Stimulated activated CD4-positive, alpha-beta T cell treated with anti-CD3 and anti-CD28 coated beads, Interleukin-2, amount 100 ng/mL, for 48 hours (primary cell): ENCODE measurements around the gene IFIT1B.
"Not testable (repeated sequence)": the region's sequence is repeated elsewhere in the genome, so short reads cannot be mapped to it uniquely, and the experiment has no call there.

Experiments used
- DNase-seq, 2 donors: peaks; one replicate each; pipeline ENCODE4 v3.0.0-alpha.2; 2020

The IFIT1B gene

DNA sequence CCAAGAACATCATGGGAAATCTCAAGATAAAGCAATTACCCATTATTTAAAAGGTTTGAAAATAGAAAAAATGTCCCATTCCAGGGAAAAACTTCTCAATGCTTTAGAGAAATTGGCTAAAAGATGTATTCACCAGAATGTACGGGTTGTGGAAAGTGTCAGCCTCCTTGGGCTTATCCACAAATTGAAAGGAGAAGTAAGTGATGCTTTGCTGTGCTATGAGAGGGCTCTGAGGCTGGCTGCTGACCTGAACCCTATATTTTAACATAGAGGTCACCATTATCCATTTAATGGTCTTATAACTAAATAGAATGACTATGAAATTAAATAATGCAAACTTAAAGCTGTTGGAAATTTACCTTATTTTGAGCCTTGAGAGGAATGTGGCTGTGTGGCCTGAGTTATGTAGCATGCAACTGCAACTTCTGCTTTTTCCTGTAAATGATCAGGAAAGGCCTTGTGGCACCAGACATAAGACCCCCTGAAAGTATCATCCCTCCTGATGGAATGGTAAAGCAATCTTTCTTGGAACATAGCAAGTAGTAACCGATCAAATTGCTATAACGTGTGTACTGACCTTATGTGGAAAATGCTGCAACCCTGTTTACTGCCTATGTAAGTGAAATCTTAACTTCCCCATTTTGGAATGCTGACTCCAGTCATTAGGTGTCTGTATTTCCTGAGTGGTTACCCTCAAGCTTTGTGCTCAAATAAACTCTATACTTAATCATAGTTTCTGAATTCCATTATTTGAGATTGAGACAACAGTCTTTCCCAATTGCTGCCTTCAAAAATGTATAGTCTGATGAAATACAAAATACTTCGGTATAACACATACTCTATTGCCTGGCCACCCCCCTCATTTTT, 6.9 kb downstream of the IFIT1B start:
- DNase-seq: no peak

DNA sequence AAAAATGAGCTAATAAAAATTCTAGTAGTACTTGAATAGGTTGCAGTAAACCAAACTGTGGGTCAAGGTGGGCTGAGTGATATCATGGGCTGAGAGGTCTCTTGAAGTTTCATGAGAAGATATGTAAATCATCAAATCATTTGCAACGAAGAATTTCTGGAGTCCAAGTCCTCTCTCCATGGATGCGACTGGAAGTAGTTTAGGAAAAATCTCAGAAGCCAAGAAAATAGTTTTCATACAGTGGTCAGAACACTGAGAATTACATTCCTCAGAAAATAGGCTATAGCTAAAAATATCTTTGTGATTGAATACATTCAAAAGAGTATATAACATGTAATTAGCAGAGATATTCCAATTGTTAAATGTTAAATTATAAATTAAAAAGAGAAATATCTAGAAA, 10.9 kb downstream of the IFIT1B start:
- no peak for DNase-seq

DNA sequence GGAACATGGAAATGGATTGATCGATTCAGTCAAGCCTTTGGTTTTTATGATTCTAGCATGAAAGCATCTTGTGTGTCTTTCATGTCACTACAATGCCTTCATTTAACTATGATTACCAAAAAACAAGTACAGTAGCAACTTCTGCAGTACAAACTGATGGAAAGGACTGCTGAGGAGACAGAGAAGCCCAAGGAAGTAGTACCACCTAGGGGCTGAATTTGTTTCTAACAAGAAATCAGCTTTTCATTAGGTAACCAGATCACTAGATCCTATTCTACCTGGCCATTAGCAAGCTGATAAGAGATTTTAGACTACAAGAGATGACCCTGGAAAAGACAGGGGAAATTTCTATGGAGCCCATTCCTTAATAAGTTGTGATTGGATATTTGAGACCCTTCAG, 11.4 kb downstream of the IFIT1B start:
- no peak for DNase-seq

DNA sequence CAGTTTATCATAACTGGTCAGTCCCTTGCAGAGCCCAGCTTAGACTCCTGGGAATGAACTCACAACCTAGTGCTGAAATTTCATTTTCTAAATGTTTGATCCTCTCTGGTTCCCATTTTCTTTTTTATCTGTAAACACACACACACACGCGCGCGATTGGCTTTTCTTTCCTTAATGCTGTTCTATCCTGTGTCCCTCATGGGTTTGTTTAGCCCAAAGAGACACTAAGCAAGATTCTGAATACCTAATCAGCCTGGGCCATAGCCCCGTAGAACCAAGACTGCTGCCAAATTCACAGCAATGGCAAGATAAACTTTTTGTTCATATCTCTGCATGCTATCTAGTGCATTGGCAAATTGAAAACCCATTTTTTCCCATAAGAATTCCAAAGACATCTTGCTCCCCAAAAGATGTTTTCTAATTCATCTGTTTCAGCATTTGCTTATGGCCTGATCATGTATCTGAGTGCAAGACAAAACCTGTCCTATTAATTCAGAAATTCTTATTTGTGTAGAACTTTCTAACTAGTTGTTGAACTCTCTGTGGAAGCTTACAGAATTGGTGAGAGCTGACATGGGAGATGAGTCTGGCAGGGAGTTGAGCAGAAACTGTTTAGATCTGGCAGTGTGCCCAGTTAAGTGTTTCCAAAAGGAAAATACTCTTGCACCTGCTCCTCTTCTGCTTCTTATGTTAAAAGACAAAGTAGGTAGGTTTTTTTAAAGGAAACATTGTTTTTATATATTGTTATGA, 12.8 kb downstream of the IFIT1B start:
- no peak for DNase-seq

DNA sequence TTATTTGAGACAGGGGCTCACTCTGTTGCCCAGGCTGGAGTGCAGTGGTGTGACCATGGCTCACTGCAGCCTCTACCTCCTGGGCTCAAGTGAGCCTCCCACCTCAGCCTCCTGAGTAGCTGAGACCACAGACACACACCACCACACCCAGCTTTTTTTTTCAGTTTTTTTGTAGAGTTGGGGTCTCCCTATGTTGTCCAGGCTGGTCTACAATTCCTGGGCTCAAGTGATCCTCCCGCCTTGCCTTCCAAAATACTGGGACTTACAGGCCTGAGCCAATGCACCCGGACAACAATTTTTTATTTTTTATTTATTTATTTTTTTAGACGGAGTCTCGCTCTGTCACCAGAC, 13.3 kb downstream of the IFIT1B start:
- not testable (repeated sequence) for DNase-seq

DNA sequence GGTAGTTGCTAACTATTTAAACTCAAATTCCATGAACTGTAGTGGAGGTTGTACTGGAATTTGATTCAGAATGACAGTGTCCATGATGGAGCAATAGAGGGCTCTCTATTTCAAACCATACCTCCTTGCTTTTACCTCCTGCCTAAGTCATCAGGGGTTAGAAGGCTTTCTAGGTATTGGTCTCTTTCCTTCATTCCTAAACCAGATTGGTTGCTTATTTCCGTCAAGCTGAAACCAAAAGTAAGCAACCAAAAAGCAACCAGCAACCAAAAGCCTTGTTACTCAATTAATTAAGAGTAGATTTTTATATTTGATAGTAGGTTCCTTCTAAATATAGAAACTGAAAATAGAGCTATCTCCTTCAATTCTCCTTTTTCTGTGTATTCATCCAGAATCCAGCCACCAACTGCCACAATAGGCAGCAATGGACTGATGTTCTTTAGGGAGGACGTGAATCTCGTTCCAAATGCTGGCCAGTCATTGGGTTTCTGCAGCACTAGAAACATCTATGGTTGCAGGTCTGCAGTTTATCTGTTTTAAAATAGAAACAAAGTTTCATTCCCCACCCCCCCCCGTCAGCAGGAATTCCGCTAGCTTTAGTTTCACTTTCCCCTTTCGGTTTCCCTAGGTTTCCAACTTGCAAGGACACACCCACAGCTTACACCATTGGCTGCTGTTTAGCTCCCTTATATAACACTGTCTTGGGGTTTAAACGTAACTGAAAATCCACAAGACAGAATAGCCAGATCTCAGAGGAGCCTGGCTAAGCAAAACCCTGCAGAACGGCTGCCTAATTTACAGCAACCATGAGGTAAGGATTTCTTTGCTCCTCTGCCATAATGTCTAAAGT, 14.3 kb downstream of the IFIT1B start, which contains the start of gene IFIT1:
TSS of gene IFIT1 (plus strand) at position 717 of the 850 bp plus-strand sequence. CDS start at position 807, 90 bp downstream.
- no peak for DNase-seq

- DNase-seq: no peak
Observed at GRCh38 chr10:89392974-89393373, 15.1 kb downstream of the IFIT1B start.

- DNase-seq: no peak
Observed at GRCh38 chr10:89393898-89394297, 16.0 kb downstream of the IFIT1B start.

DNA sequence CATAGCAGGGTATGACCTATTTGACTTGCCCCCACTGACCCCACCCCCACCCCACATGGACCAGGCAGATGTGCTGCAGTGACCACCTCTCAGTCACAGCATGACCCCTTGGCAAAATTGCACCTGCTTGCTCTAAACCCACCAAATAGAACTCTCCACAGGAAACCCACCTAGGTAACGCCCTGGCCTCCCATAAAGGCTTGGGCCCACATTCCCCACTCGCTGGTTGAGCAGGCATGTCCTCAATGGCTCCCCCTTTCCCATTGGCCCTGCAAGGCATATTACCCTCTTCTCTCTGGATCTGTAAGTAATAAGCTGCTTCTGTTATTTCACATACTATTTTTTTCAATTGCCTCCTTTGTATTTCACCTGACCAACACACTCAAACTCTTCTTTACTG, 17.3 kb downstream of the IFIT1B start:
- no peak for DNase-seq

- no peak for DNase-seq
Observed at GRCh38 chr10:89398003-89398749, 20.3 kb downstream of the IFIT1B start.

- DNase-seq: no peak
Observed at GRCh38 chr10:89399956-89400355, 22.1 kb downstream of the IFIT1B start.

DNA sequence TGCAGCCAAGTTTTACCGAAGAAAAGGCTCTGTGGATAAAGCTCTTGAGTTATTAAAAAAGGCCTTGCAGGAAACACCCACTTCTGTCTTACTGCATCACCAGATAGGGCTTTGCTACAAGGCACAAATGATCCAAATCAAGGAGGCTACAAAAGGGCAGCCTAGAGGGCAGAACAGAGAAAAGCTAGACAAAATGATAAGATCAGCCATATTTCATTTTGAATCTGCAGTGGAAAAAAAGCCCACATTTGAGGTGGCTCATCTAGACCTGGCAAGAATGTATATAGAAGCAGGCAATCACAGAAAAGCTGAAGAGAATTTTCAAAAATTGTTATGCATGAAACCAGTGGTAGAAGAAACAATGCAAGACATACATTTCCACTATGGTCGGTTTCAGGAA, 25.2 kb downstream of the IFIT1B start:
- no peak for DNase-seq

DNA sequence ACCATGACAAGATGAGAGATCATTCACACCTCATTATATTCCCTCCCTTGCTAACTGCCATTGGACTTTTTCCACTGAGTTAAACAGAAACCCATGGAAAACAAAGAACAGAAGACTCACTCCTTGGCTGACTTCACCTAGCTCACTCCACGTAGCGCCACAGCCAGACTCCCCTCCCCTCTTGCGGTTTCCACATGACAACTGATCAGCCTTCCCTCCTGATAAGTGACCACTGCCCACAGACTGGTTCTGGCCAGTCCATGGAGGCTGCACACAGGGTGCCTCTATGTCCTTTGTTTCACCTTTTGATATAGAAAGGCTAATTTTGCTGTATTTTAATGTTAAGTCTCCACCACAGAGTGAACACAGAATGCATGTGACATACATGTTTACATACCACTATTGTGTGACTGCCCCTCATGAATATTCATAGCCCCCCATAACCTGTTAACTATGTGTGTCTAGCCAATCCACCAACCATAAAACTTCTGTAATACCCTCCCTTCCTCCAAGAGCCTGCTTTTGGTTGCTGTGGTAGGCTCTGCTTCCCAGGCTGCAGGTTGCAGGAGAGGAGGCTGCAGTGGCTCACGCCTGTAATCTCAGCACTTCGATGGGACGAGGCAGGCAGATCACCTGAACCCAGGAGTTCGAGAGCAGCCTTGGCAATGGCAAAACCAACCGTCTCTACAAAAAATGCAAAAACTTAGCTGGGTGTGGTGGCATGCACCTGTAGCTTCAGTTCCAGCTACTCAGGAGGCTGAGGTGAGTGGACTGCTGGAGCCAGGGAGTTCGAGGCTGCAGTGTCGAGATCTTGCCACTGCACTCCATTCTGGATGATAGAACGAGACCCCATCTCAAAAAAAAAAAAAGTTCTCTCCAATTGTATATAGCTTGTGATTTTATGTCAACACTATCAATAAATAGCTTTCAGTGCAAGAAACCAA, 26.5 kb downstream of the IFIT1B start:
- no peak for DNase-seq

GRCh38 chr10:89406178-89406577, 28.3 kb downstream of the IFIT1B start:
- not testable (repeated sequence) for DNase-seq

- DNase-seq: not testable (repeated sequence)
Observed at GRCh38 chr10:89407792-89408191, 29.9 kb downstream of the IFIT1B start.

DNA sequence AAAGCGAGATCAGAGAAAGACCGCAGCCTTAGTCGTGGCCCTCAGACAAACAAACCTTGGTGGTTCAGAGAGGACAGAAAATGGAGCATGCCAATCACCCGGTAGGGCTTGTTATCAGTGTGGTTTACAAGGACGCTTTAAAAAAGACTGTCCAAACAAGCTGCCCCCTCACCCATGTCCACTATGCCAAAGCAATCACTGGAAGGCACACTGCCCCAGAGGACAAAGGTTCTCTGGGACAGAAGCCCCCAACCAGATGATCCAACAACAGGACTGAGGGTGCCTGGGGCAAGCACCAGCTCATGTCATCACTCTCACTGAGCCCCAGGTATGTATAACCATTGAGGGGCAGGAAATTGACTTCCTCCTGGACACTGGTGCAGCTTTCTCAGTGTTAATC, 31.4 kb downstream of the IFIT1B start:
- not testable (repeated sequence) for DNase-seq

GRCh38 chr10:89410551-89410950, 32.7 kb downstream of the IFIT1B start:
- not testable (repeated sequence) for DNase-seq

DNA sequence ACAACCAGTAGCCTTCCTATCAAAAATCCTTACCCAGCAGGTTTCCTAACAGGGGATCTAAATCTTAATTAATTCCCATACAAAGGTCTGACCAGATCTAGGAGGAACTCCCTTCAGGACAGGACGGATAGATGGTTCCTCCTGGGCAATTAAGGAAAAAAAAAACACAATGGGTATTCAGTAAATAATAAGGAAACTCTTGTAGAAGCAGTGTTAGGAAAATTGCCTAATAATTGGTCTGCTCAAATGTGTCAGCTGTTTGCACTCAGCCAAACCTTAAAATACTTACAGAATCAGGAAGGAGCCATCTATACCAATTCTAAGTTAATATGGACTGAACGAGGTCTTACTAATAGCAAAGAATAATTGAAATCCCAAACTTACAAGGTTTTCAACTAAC, 33.3 kb downstream of the IFIT1B start:
- DNase-seq: not testable (repeated sequence)

DNA sequence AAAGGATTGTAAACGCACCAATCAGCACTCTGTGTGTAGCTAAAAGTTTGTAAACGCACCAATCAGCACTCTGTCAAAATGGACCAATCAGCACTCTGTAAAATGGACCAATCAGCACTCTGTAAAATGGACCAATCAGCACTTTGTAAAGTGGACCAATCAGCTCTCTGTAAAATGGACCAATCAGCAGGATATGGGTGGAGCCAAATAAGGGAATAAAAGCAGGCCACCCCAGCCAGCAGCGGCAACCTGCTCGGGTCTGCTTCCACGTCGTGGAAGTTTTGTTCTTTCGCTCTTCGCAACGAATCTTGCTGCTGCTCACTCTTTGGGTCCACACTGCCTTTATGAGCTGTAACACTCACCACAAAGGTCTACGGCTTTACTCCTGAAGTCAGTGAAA, 34.4 kb downstream of the IFIT1B start:
- not testable (repeated sequence) for DNase-seq

DNA sequence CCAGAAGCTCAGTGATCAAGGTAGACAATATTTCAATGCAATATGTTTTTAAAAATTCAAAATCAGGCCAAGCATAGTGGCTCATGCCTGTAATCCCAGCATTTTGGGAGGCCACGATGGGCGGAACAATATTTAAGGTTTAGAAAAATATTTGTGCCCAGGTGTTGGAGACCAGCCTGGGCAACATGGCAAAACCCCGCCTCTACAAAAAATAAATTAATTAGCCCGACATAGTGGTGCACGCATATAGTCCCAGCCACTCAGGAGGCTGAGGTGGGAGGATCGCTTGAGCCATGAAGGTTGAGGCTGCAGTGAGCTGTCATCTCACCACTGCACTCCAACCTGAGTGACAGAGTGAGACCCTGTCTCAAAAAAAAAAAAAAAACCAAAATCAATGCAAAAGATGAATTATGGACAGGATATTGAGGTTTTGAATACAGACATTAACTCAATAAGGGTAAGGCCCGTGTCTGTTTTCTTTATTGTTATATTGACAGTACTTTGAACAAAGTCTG, 35.6 kb downstream of the IFIT1B start:
- DNase-seq: no peak
